DND-41 (cell line): Measurements from ENCODE around the gene FRY.

Source experiments
- CTCF ChIP-seq: IDR thresholded peaks from 2 replicates; pipeline ENCODE4 v1.5.1; 2012; ENCODE audit warnings: borderline replicate concordance, low read length, moderate library complexity, mild to moderate bottlenecking; ENCODE audit not compliant: poor library complexity, severe bottlenecking; ENCODE audit errors: extremely low read depth
- EZH2 ChIP-seq: IDR thresholded peaks from 3 replicates; pipeline ENCODE4 v1.6.1; 2012; ENCODE audit warnings: borderline replicate concordance, low read depth, mild to moderate bottlenecking, moderate library complexity, low read length, inconsistent platforms; ENCODE audit not compliant: severe bottlenecking

GRCh38 chr13:32247887-32248286, 216.3 kb downstream of the FRY start:
- TF ChIP-seq CTCF (no peak), EZH2 (no peak)
